GM21447 (cell line): ENCODE measurements around the gene POU3F3.

Experiments used
- ATAC-seq: cut with Tn5 transposase; IDR thresholded peaks from one replicate; pipeline ENCODE4 v1.9.1; 2021; ENCODE audit not compliant: unreplicated experiment

POU3F3 gene

GRCh38 chr2:104859766-104860450, 6.0 kb downstream of the POU3F3 start:
- no peak for ATAC-seq

DNA sequence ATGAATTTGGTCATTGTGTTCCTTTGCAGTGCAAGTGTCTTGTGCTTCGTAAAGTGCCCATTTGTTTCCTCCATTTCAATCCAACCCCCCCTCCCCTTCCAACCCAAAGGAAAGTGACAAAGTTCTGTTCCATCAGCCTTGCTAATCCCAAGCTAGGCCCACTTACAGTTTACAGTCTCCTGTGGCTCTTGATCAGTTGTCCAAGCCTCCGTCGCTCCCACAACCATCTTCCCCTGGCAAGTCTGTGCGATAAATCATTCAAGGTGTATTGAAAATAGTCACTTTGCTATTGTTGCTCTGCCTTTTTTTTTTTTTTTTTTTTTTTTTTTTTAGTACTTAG, 6.5 kb downstream of the POU3F3 start:
- ATAC-seq, result no peak

DNA sequence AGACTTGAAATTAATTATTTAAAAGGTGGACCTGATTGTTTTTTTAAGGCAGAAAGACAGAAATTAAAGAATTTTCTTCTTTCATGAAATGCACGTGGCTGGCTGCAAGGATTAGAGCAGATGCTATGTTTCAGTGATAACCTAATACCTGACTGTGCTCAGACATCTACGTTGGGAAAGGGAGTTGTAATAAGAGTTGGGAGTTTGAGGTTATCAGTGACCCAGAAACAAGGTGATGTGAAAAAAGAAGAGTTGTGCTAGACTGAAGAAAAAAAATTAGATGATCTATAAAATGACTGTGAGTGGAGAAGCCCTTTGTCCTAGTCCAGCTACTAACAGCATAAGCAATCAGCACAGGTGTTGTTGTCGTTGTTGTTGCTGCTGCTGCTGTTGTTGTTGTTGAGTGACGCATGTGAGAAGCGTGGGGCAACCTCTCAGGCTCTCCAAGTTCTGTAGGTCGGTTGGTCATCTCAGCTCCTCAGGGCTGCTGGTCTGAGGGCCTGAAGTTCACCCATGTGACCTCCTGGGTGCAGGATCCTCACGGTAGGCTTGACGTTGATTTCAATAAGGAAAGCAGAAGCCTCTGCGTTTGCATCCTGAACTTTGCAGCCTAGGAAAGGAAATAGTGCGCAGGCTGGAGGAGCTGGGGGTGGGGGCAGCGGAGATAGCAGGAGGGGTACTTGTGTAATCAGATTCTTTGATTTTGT, 7.6 kb downstream of the POU3F3 start:
- no peak for ATAC-seq

- no peak for ATAC-seq
Observed at GRCh38 chr2:104862058-104862941, 8.4 kb downstream of the POU3F3 start.

DNA sequence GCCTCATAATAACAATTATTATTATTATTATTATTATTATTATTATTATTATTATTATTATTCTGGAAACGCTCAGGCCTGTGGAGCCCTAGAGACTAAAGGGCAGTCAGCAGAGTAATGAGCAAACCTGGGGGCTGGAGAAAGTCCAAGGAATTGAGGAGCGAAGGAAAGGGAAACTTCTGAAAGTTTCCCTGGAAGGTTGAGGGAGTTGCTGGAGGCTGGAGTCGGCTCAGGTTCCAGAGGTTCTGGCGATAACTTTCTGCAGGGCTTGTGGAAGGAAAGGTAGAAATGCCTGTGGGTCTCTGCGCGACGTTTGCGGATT, 9.2 kb downstream of the POU3F3 start:
- no peak for ATAC-seq

DNA sequence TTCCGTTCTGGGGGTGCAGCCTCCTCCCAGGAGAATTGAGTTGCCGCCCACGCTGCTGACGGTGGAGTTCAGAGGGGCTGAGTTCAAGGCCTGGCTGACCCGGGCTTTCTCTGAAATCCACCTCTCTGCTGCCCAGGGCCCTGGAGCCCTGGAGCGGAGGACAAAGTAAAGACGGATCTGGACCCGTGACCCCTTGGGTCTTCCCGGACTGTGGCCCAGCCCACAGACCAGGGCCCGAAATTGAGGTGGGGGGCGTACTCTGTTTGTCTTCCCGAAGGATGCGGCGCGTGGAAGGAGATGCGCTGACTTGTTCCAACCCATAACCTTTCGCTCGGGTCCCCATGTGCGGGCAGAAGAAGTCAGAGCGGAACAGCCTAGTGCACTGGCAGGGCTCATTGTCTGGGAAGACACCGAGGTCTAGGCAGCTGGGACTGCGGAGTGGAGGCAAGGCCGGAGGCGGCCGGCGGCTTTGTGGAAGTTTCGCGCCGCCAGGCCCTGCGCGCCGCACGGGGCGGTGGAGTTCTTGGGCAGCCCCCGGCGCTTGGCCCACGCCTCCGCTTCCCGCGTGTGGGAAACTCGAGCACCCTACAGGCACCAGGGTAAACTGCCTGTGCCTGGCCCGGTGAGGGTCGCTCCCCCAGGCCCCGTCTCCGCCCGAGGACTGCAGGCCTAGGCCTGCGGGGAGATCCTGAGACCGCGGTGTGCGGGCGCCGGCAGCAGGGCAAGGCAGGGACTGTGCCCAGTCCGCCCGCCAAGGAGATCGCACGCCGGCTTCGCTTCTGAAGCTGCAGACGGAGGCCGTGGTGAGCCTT, 9.8 kb downstream of the POU3F3 start:
- ATAC-seq, result no peak

DNA sequence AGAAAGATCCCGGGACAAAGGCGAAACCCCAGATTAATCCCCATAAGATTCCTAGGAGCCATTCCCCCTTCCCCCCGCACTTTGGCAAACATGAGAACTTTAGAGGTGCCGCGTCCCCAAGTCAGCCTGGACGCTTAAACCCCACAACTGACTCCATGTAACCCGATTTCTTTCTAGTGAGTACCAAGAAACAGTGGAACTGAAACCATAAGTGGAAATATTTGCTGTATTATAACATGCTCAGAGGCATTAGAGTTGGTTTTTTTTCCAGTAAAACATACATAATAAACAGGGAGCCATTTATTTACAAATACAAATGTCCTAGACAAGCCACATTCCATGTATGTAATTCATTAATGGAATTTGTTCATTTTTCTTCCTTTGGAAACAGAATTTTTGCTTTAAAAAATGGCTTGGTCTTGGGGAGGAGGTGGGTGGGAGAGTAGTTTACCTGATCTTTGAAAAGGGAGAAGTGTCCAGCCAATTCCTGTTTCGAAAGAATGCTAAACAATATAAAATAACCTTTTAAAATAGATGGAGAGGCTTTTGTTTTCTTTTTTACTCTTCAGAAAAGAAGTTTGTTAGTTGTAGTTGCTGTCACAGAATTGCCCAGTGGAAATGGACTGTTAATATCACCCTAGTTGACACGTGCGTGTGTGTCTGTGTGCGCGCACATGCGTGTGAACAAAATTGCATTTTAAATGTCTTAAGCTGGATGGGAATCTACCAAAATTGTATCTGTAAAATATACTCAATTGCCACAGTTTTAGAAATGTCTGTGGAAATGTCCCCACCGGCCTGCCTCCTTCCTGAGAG, 10.6 kb downstream of the POU3F3 start:
- no peak for ATAC-seq

- ATAC-seq, result no peak
Observed at GRCh38 chr2:104865096-104865470, 11.2 kb downstream of the POU3F3 start.

DNA sequence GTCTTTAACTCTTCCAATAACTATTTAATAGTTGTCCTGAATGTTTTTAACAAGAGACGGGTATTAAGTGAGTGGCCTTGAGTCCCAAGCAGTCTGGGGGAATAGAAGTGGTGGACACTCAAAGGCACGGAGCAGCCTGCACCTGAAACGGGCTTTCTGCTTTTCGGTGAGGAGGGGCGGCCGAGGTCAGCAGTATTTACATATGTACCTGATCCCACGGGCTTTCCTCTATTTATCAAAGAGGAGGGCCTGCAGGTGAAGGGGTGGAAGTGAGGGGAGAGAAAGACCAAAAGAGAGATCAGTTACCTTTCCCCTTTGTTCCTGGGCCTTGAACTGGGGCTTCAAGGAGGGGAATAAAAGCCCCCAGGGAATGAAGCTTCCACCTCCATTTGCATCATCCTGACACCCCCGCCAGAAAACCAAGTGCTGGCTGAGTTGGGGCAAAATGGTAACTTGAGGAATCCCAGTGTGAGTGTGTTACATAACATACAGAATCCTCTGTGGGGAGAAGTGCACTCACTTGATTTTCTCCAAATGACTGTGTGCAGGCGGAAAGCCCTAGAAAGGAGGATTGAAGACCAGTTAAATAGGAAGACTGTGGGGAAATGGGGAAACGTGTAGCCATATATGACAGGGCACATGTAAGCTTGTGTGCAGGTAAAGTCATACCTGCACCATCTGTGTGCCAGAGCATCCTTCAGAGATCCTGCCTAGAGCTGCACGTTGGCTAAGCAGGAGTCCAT, 12.4 kb downstream of the POU3F3 start:
- no peak for ATAC-seq

DNA sequence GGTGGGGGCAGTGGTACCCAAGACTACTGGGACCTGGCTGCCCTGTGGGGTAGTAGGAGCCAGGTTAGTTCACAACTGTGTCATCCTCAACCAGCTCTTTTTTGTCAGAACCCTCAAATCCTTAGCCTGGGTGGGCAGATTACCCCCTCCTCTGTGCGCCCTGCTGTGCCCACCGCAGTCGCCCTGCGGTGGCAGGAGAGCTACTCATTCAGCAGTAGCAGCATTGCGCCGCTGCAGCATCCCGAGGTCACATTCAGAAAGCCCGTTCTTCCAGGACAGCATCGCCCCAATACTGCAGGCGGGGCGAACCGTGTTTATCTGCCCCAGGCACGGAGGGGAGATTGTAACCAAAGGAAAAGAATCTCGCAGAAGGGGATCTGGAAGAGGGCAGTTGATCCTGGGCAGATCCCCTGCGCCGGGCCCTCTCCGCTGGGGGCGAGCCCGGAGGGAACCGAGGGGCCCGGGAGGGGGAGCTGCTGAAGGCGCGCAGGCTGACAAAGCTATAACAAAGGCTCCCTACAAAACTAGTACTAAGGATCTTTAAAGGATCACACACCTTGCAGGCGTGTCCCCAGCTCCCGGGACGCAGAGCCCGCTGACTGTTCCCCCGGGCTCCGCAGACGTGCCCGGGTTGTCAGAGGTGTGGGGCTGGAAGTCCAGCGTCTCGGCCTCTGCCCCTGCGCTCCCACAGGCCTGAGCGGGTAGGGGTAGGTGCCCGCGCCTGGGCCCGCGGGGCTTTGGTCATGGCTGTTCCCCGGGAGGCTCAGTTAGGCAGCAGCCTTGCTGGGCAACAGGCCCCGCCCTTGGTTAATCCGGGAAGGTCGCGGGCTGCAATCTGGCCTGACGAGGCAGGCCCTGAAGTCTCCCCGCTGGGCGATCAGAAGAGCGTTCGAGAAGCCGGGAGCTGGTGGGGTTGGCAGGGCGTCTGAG, 13.2 kb downstream of the POU3F3 start:
- no peak for ATAC-seq

DNA sequence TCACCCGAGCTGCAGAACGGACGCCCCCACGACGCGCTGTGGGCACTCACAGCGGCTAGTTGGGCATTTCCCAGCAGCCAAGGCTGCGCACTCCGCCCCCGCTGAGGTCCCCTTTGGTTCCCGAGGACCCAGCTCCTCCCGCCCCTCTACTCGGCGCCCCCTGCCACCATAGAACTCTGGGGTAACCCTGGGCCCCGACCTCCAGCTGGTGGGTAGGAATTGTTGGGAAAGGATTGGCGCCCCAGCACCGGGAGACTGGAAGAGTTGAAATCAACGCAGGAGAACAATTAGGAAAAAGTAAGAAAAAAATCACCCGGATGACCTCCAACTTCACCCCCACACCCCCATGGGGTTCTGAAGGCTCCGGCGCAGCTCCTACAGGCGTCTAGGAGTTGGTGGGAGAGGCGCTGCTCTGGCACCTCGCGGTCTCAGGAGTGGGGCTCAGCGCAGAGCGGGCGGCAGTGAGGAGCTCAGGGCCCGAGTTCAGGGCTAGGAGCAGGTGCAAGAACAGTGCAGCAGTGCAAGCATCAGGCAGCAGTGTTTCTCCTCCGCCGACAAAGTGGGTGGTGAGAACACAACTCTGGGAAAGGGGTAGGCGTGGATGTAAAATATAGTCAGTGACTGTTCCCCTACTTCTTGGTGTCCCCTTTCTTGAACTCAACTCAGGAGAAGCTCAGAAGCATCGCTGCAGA, 14.0 kb downstream of the POU3F3 start:
- ATAC-seq, result no peak

- ATAC-seq, result no peak
Observed at GRCh38 chr2:104868505-104868866, 14.6 kb downstream of the POU3F3 start.

DNA sequence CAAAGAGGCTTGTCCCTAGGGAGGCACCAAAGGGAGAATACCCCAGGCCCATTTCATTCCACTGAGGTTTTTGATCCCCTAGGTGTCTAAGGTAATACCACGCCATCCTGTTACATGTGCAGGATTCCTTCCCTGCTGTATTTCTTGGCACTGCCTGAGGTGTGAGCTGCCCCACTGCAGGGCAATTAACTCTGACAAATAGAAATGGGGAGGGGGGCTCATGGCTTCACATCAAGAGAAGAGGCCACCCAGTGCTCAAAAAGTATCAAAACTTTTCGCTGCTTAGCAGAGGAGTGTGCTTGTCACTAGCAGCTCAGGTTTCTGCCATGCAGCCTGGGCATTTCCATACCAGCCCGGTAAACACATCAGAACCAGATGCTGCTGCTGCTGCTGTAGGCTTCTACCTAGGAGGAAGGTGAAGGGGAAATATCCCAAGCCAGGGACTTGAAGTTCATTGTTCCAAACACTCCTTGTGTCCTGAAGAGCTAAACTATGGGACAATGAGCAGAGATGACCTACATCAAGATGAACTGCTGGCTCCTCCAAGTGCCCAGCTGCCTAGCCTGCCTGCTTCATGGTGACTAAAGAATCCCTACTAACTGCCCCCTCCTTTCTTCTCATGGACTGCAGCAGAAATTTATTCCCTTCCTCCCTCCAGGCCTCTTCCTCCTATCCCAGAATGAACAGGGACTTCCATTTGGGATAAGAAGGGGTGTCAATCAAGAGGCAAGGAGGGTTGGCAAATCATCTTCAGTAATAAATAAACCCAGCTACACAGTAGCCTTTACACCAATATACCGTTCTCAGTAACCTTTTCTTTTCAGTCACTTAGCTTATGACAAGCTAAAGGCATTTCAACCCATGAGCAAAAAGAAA, 16.4 kb downstream of the POU3F3 start:
- ATAC-seq, result no peak

- no peak for ATAC-seq
Observed at GRCh38 chr2:104871649-104871971, 17.7 kb downstream of the POU3F3 start.

GRCh38 chr2:104871972-104872865, 18.3 kb downstream of the POU3F3 start:
- no peak for ATAC-seq
